Lung (tissue), 12 donors: ENCODE measurements around the gene ATP8A1. TPM values are rescaled to one million over a fixed set of nuclear protein-coding genes. Genes with fewer than 3 reads are reported as not detected.

Source experiments
- ATAC-seq: fragments of 200-7000 bp; cut with Tn5 transposase; one replicate; pipeline ENCODE4 v1.9.1; 2020; ENCODE audit warnings: moderate number of reproducible peaks; ENCODE audit not compliant: insufficient read depth, low FRiP score
- DNase-seq, 3 donors: peaks; one replicate each; pipeline ENCODE4 v3.0.0-alpha.2; 2013 to 2017
- H3K27ac ChIP-seq, 2 donors: one replicate each; pipeline ENCODE4 v1.5.1; 2013; ENCODE audit warnings: mild to moderate bottlenecking in 2 of 2, moderate library complexity in 2 of 2, control low read depth in 1 of 2, inconsistent platforms in 1 of 2, low read depth in 1 of 2, low read length in 1 of 2
- H3K27me3 ChIP-seq, 3 donors: one replicate each; pipeline ENCODE4 v1.5.1; 2013; ENCODE audit warnings: low read length in 2 of 3; ENCODE audit not compliant: control insufficient read depth in 3 of 3, insufficient read depth in 3 of 3
- H3K36me3 ChIP-seq, 4 donors: one replicate each; pipeline ENCODE4 v1.5.1; 2013; ENCODE audit warnings: low read length in 4 of 4, mild to moderate bottlenecking in 1 of 4, moderate library complexity in 1 of 4; ENCODE audit not compliant: control insufficient read depth in 4 of 4, insufficient read depth in 4 of 4
- H3K4me1 ChIP-seq, 5 donors: one replicate each; pipeline ENCODE4 v1.5.1; 2013; ENCODE audit warnings: low read length in 5 of 5, mild to moderate bottlenecking in 2 of 5, moderate library complexity in 1 of 5; ENCODE audit not compliant: control insufficient read depth in 5 of 5, insufficient read depth in 5 of 5
- H3K4me3 ChIP-seq: one replicate; pipeline ENCODE4 v1.5.1; 2013; ENCODE audit warnings: mild to moderate bottlenecking, control low read depth, moderate library complexity
- H3K9ac ChIP-seq, 2 donors: one replicate each; pipeline ENCODE4 v1.5.1; 2013; ENCODE audit warnings: low read length in 2 of 2, control low read depth in 1 of 2; ENCODE audit not compliant: insufficient read depth in 1 of 2
- H3K9me3 ChIP-seq, 4 donors: one replicate each; pipeline ENCODE4 v1.5.1; 2013; ENCODE audit warnings: low read length in 3 of 4, mild to moderate bottlenecking in 1 of 4, moderate library complexity in 1 of 4; ENCODE audit not compliant: control insufficient read depth in 4 of 4, insufficient read depth in 3 of 4
- CTCF ChIP-seq: IDR thresholded peaks from 2 replicates; pipeline ENCODE4 v1.5.1; 2012; ENCODE audit warnings: mild to moderate bottlenecking; ENCODE audit errors: control extremely low read depth, extremely low read depth
- WGBS, 2 donors: extraction: QIAGEN DNeasy Blood & Tissue Kit; methylation state at CpG; one replicate each; pipeline ENCODE4 v1.1.7; 2013; 5-methylcytosine and 5-hydroxymethylcytosine counted together
- polyA plus RNA-seq, 2 donors: library from polyadenylated mRNA; stranded (reverse); fragments of 200-250 nt; gene quantifications; one replicate each; pipeline ENCODE4 v1.2.1, GENCODE V29; 2013
- total RNA-seq, 2 donors: library from RNA; depleted of rRNA in 1 of 2; stranded (reverse); fragments of >200 nt in 1 of 2; gene quantifications; one replicate each; pipeline ENCODE4 v1.2.1, GENCODE V29; 2014 to 2021
- donor health status: control.
- donor health status: control.
- donor health status: Bipolar disorder and iron deficiency.
- donor health status: healthy.
- donor health status: DM: yes; HTN: yes; CAD: no.

Gene ATP8A1
- total and polyA plus RNA-seq, 4 donors = 13.8 to 297 (median 48.9) TPM

GRCh38 chr4:42609051-42609450 lies 47.9 kb downstream of the ATP8A1 start:
- Histone ChIP-seq H3K27me3 (no peaks in the 10 kb centered on the region), H3K9me3 (no peaks in the 10 kb centered on the region), H3K36me3 (peaks cover 0 to 10% (median 0%) of the 10 kb centered on the region in 4 donors), H3K9ac (no peak overlapping the region), H3K27ac (no peak overlapping the region), H3K4me3 (no peak overlapping the region), H3K4me1 (peaks cover 0 to 22% (median 0%) of the 10 kb centered on the region in 5 donors)
- TF ChIP-seq CTCF = no peak
- no peak for DNase-seq
- WGBS, 2 donors = 94 to 96% methylated on average over 4 of the region's 4 CpGs
- ATAC-seq = no peak

- ATAC-seq = no peak
- TF ChIP-seq CTCF = no peak
- H3K27me3 ChIP-seq = no peaks in the 10 kb centered on the region
- peaks cover 0 to 10% (median 0%) of the 10 kb centered on the region in 4 donors for H3K36me3 ChIP-seq
- no peak overlapping the region for H3K27ac ChIP-seq
- H3K4me1 ChIP-seq = peaks cover 0 to 21% (median 0%) of the 10 kb centered on the region in 5 donors
- DNase-seq = no peak
- WGBS, 2 donors = 95 to 96% methylated on average over 2 to 3 of the region's 3 CpGs
- no peak overlapping the region for H3K4me3 ChIP-seq
- H3K9ac ChIP-seq = no peak overlapping the region
- H3K9me3 ChIP-seq = no peaks in the 10 kb centered on the region
These were observed 48.4 kb downstream of the ATP8A1 start for GRCh38 chr4:42608551-42608950.

- H3K36me3 ChIP-seq = peaks cover 0 to 8% (median 0%) of the 10 kb centered on the region in 4 donors
- H3K27me3 ChIP-seq = no peaks in the 10 kb centered on the region
- H3K9me3 ChIP-seq = no peaks in the 10 kb centered on the region
- ATAC-seq = no peak
- no peak overlapping the region for H3K4me3 ChIP-seq
- H3K27ac ChIP-seq = no peak overlapping the region
- no peak for DNase-seq
- TF ChIP-seq CTCF = no peak
- peaks cover 0 to 21% (median 0%) of the 10 kb centered on the region in 5 donors for H3K4me1 ChIP-seq
- no peak overlapping the region for H3K9ac ChIP-seq
- WGBS, 2 donors = 80 to 84% methylated on average over 3 of the region's 3 CpGs
These were observed 49.7 kb downstream of the ATP8A1 start for GRCh38 chr4:42607011-42607726.
